Sigmoid colon (tissue), 4 donors: ENCODE results near the gene RNU11.
"Not testable (repeated sequence)": the region's sequence is repeated elsewhere in the genome, so short reads cannot be mapped to it uniquely, and the experiment has no call there.

Source experiments
- EP300 ChIP-seq, 4 donors: sonication (generic); formaldehyde crosslinking; IDR thresholded peaks; one replicate each; pipeline ENCODE4 v1.6.1; 2017; ENCODE audit warnings: antibody characterized with exemption in 4 of 4
- POLR2A ChIP-seq, 2 donors: fragments of 450-650 bp; IDR thresholded peaks; one replicate each; pipeline ENCODE4 v1.6.1; 2016; ENCODE audit warnings: antibody characterized with exemption in 2 of 2, mild to moderate bottlenecking in 2 of 2, moderate library complexity in 2 of 2
- POLR2AphosphoS5 ChIP-seq, 4 donors: sonication (generic); formaldehyde crosslinking; IDR thresholded peaks; one replicate each; pipeline ENCODE4 v1.6.1; 2017; ENCODE audit warnings: antibody characterized with exemption in 4 of 4
- TF ChIP-seq, protein P1 (sequence below), 4 experiments: fragments of 450-650 bp in 3 of 4; fragments of 200-600 bp in 1 of 4; IDR thresholded peaks; one replicate each; pipeline ENCODE4 v1.5.1; 2016 to 2019; ENCODE audit warnings: antibody characterized with exemption in 4 of 4, mild to moderate bottlenecking in 3 of 4, moderate library complexity in 2 of 4

DNA sequence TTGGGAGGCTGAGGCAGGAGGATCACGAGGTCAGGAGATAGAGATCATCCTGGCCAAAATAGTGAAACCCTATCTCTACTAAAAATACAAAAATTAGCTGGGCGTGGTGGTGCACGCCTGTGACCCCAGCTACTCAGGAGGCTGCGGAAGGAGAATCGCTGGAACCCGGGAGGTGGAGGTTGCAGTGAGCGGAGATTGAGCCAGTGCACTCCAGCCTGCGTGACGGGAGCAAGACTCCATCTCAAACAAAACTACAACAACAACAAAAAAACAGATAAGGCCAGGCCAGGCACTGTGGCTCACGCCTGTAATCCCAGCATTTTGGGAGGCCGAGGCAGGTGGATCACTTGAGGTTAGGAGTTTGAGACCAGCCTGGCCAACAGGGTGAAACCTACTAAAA, 3.0 kb upstream of the RNU11 start:
- TF ChIP-seq EP300, POLR2AphosphoS5, POLR2A (IDR thresholded peaks at IDR 0.05): not testable (repeated sequence)
- TF ChIP-seq, protein P1, sequence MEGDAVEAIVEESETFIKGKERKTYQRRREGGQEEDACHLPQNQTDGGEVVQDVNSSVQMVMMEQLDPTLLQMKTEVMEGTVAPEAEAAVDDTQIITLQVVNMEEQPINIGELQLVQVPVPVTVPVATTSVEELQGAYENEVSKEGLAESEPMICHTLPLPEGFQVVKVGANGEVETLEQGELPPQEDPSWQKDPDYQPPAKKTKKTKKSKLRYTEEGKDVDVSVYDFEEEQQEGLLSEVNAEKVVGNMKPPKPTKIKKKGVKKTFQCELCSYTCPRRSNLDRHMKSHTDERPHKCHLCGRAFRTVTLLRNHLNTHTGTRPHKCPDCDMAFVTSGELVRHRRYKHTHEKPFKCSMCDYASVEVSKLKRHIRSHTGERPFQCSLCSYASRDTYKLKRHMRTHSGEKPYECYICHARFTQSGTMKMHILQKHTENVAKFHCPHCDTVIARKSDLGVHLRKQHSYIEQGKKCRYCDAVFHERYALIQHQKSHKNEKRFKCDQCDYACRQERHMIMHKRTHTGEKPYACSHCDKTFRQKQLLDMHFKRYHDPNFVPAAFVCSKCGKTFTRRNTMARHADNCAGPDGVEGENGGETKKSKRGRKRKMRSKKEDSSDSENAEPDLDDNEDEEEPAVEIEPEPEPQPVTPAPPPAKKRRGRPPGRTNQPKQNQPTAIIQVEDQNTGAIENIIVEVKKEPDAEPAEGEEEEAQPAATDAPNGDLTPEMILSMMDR (IDR thresholded peaks at IDR 0.05): not testable (repeated sequence)
